ENCODE measurements around the gene HBA2. TPM values are rescaled to one million over a fixed set of nuclear protein-coding genes. Genes with fewer than 3 reads are reported as not detected.

The HBA2 gene
- total RNA-seq, 1 experiment from 2014 or later, result not detected

DNA sequence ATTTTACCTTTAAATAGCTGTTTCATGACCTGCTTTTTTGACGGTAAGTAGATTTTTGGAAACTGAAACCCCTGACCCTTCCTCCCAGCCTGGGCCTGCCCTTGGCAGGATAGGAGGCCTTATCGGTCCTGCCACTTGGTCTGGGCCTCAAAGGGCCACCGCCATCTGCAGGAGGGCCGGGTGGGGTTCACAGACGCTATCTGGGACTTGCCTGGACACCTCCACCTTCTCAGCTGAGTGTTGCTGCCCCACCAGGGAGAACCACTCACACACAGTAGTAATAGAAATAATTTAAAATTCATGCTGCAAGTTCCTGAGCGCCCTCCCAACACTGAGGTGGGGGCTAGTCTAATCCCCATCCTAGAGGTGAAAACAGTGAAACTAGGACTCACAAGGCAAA is 29.6 kb upstream of the HBA2 start:
- no TSS peak for BruUV-seq (replicated peaks)
- POLR2A ChIA-PET (ENCODE audit: unreplicated experiment), result no interaction called here
- Histone ChIP-seq H2AFZ (ENCODE audit: low read length) (no peak overlapping the region), H3K9me2 (replicated peaks; ENCODE audit: low read length) (no peaks in the 10 kb centered on the region), H3K79me2 (ENCODE audit: low read length) (peaks cover 1% of the 10 kb centered on the region), H3K27me3 (ENCODE audit: low read length) (no peaks in the 10 kb centered on the region), H3K4me2 (ENCODE audit: low read length) (no peak overlapping the region), H3K27ac (ENCODE audit: low read length) (no peak overlapping the region), H3K4me1 (ENCODE audit: insufficient read depth, low read length) (no peaks in the 10 kb centered on the region), H4K20me1 (ENCODE audit: low read length) (no peaks in the 10 kb centered on the region), H3K9ac (ENCODE audit: low read length) (no peak overlapping the region), H3K9me3 (ENCODE audit: low read length) (no peaks in the 10 kb centered on the region), H3K4me3 (ENCODE audit: low read length) (no peak overlapping the region), H3K36me3 (ENCODE audit: low read depth, low read length) (no peaks in the 10 kb centered on the region), H3F3A (ENCODE audit: low read length, unreplicated experiment) (no peaks in the 10 kb centered on the region)
- CTCF ChIA-PET, result no interaction called here
- TF ChIP-seq, protein P1, sequence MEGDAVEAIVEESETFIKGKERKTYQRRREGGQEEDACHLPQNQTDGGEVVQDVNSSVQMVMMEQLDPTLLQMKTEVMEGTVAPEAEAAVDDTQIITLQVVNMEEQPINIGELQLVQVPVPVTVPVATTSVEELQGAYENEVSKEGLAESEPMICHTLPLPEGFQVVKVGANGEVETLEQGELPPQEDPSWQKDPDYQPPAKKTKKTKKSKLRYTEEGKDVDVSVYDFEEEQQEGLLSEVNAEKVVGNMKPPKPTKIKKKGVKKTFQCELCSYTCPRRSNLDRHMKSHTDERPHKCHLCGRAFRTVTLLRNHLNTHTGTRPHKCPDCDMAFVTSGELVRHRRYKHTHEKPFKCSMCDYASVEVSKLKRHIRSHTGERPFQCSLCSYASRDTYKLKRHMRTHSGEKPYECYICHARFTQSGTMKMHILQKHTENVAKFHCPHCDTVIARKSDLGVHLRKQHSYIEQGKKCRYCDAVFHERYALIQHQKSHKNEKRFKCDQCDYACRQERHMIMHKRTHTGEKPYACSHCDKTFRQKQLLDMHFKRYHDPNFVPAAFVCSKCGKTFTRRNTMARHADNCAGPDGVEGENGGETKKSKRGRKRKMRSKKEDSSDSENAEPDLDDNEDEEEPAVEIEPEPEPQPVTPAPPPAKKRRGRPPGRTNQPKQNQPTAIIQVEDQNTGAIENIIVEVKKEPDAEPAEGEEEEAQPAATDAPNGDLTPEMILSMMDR (conservative IDR thresholded peaks at IDR 0.05; ENCODE audit: low read depth, low read length), result no peak
- TF ChIP-seq EZH2 (IDR thresholded peaks at IDR 0.05; ENCODE audit: low read length, unreplicated experiment), result no peak
- no peak for TF ChIP-seq EZH2phosphoT487 (IDR thresholded peaks at IDR 0.05; ENCODE audit: borderline replicate concordance, low read length)
- DNase-seq (no peak), ATAC-seq (no peak)
- intact Hi-C loops (cut with micrococcal nuclease), result no loop called here

DNA sequence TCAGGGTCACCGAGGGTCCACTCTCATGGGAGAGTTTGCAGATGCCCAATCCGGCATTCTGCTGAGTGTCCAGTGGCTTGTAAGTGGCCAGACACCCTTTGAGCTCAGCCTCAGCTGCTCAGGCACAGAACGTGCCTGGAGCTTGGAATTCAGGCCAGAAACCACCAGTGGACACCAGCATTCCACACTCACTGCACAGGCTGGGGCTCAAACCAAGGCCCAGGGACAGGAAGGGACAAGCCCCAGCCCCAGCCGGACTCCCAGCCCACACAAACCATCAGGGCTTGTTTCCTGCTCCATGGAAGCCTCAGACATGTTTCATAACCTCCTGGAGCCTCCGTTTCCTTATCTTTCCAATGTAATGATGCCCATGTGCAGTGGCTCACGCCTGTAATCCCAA is 29.2 kb upstream of the HBA2 start:
- CTCF ChIA-PET, result no interaction called here
- TF ChIP-seq, protein P1 (conservative IDR thresholded peaks at IDR 0.05; ENCODE audit: low read depth, low read length), result no peak
- TF ChIP-seq EZH2 (IDR thresholded peaks at IDR 0.05; ENCODE audit: low read length, unreplicated experiment) (no peak), EZH2phosphoT487 (IDR thresholded peaks at IDR 0.05; ENCODE audit: borderline replicate concordance, low read length) (no peak)
- Histone ChIP-seq H3K79me2 (ENCODE audit: low read length) (no peaks in the 10 kb centered on the region), H3K4me2 (ENCODE audit: low read length) (no peak overlapping the region), H3K36me3 (ENCODE audit: low read depth, low read length) (no peaks in the 10 kb centered on the region), H4K20me1 (ENCODE audit: low read length) (no peaks in the 10 kb centered on the region), H3K9me2 (replicated peaks; ENCODE audit: low read length) (no peaks in the 10 kb centered on the region), H3K4me3 (ENCODE audit: low read length) (no peak overlapping the region), H3K4me1 (ENCODE audit: insufficient read depth, low read length) (no peaks in the 10 kb centered on the region), H3F3A (ENCODE audit: low read length, unreplicated experiment) (no peaks in the 10 kb centered on the region), H3K27ac (ENCODE audit: low read length) (no peak overlapping the region), H3K27me3 (ENCODE audit: low read length) (no peaks in the 10 kb centered on the region), H2AFZ (ENCODE audit: low read length) (no peak overlapping the region), H3K9ac (ENCODE audit: low read length) (no peak overlapping the region), H3K9me3 (ENCODE audit: low read length) (no peaks in the 10 kb centered on the region)
- intact Hi-C loops (cut with micrococcal nuclease), result no loop called here
- no peak for ATAC-seq
- BruUV-seq (replicated peaks), result no TSS peak
- DNase-seq, result no peak
- POLR2A ChIA-PET (ENCODE audit: unreplicated experiment), result no interaction called here

DNA sequence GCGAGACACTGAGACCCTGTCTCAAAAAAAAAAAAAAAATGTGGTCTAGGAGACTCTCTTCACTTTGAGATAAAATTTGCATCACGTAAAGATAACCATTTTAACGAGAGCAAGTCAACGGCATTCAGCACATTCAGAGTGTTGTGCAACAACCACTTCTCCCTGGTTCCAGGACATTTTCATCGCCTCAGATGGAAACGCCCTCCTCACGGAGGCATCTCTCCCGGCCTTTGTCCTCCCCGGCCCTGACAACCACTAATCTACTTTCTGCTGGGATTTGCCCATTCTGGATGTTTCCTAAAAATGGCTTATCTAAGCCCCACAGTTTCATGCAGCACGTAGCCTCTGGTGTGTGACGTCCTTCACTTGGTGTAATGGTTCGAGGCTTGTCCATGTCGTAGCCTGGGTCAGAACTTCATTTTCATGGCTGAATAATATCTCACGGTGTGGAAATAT is 27.9 kb upstream of the HBA2 start:
- intact Hi-C loops (cut with micrococcal nuclease), result no loop called here
- ChIA-PET CTCF (no interaction called here), POLR2A (ENCODE audit: unreplicated experiment) (no interaction called here)
- ATAC-seq, result no peak
- Histone ChIP-seq H3K4me2 (ENCODE audit: low read length) (no peak overlapping the region), H3K4me1 (ENCODE audit: insufficient read depth, low read length) (no peaks in the 10 kb centered on the region), H3F3A (ENCODE audit: low read length, unreplicated experiment) (no peaks in the 10 kb centered on the region), H3K9me3 (ENCODE audit: low read length) (no peaks in the 10 kb centered on the region), H3K36me3 (ENCODE audit: low read depth, low read length) (no peaks in the 10 kb centered on the region), H3K4me3 (ENCODE audit: low read length) (no peak overlapping the region), H3K9me2 (replicated peaks; ENCODE audit: low read length) (no peaks in the 10 kb centered on the region), H3K9ac (ENCODE audit: low read length) (no peak overlapping the region), H3K27me3 (ENCODE audit: low read length) (no peaks in the 10 kb centered on the region), H3K79me2 (ENCODE audit: low read length) (no peaks in the 10 kb centered on the region), H3K27ac (ENCODE audit: low read length) (no peak overlapping the region), H2AFZ (ENCODE audit: low read length) (no peak overlapping the region), H4K20me1 (ENCODE audit: low read length) (no peaks in the 10 kb centered on the region)
- BruUV-seq (replicated peaks), result no TSS peak
- no peak for TF ChIP-seq EZH2phosphoT487 (IDR thresholded peaks at IDR 0.05; ENCODE audit: borderline replicate concordance, low read length)
- TF ChIP-seq EZH2 (IDR thresholded peaks at IDR 0.05; ENCODE audit: low read length, unreplicated experiment), result no peak
- TF ChIP-seq, protein P1 (conservative IDR thresholded peaks at IDR 0.05; ENCODE audit: low read depth, low read length), result no peak
- DNase-seq, result no peak

Measured in PC-3 (cell line).